ENCODE measurements around the gene NXF2B.
"Not testable (repeated sequence)": the region's sequence is repeated elsewhere in the genome, so short reads cannot be mapped to it uniquely, and the experiment has no call there.

The NXF2B gene, protein sequence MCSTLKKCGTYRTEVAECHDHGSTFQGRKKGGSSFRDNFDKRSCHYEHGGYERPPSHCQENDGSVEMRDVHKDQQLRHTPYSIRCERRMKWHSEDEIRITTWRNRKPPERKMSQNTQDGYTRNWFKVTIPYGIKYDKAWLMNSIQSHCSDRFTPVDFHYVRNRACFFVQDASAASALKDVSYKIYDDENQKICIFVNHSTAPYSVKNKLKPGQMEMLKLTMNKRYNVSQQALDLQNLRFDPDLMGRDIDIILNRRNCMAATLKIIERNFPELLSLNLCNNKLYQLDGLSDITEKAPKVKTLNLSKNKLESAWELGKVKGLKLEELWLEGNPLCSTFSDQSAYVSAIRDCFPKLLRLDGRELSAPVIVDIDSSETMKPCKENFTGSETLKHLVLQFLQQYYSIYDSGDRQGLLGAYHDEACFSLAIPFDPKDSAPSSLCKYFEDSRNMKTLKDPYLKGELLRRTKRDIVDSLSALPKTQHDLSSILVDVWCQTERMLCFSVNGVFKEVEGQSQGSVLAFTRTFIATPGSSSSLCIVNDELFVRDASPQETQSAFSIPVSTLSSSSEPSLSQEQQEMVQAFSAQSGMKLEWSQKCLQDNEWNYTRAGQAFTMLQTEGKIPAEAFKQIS

DNA sequence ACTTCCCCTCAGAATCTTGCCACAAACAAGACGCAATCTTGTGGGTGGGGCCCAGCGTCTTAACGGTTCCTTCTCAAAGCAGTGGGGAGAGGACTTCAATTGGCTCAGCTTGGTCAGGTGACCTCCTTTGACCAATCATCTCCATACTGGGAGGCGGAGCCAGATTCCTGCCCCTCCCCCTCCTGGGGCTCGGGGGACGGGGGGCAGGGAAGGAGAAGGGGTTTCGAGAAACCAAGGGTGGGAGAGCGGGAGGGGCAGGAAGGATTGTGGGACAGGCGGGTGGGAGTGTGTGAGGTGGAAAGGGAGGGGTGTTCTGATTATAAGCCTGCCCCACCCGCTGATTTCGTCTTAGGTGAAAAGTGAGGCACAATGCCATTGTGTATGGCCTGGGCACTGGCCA, at the start of gene NXF2B:
TSS of gene NXF2B (minus strand) at position 101 of the 400 bp plus-strand sequence. CDS start 59,972 bp downstream, outside the sequence.
- DNase-seq (ENCODE audit: low read depth, low spot score), result not testable (repeated sequence)

DNA sequence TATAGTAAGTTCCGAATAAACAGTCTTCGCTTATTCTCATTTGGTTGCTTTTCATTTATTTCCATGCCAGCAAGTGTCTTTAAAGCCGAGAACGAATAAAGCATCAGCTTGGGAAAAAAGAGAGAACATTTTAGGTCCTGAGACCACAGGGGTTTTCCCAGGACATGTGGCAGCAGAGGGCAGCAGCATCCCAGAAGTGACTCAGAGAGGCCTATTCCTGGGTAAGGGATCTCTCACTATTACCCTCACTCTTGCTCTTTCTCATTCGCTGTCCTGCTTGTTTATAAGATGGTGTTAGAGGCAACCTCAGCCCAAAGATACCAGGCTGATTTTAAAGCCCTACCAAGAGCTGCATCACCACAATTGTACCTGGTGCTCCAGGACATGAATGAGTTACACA, 39.0 kb upstream of the NXF2B start:
- not testable (repeated sequence) for DNase-seq (ENCODE audit: low read depth, low spot score)

DNA sequence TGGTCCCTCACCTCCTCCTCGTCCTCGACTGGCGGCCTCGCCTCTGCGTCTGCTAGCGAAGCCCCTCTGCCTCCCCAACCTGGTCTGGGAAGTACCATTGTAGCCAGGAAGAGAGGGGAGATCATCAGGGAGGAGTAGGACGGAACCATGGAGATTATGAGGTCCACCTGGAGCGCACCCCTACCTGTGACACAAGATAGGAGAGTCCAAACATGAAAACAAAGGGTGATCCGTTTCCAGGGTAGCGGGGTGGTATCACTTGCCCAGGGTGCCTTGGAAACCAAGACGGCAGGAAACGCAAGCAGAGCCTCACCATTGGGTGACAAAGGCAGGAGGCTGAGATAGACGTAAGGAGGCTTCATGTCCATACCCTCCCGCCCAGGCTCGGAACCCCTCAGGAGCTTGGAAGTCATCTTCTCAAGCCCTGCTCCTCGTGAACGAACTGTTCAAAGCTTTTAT, 32.0 kb upstream of the NXF2B start, which contains the start of gene TCP11X2:
TSS of gene TCP11X2 (minus strand) at position 51 of the 459 bp plus-strand sequence.
- DNase-seq (ENCODE audit: low read depth, low spot score), result not testable (repeated sequence)

DNA sequence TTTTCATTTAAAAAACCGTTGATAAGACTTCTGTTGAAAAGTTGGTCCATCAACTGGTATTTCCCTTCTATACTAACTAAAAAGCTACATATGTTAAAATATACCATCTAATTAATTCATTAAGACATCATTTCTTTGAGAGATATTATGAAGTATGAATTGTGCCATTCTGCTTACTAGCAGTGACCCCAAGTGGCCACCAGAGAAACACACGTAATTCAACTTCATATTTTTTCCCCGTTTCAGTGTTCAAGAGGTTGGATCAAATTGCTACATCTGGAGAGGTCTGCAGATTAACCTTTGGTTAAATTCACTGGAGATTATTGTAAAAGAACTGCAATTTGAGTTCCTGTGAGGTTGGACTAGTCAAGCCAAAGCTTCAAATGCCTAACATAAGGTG, 30.4 kb upstream of the NXF2B start:
- not testable (repeated sequence) for DNase-seq (ENCODE audit: low read depth, low spot score)

DNA sequence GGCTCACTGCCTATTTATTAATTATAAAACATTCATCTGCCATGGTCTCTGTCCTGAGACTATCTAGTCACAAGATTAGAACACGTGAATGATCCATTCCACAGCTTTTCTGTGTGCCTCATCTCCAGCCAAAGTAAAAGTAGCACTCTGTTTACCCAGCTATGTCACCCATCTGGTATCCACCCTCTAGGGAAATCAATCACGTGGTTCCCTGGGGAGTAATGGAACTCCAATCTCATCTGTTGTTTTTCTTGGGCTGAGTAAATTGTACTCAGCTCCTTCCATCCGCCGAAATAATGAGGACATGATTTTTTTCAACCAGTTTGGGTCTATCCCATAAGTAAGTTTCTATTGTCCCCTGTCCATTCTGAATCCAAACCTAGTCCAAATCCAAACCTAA, 18.8 kb upstream of the NXF2B start:
- DNase-seq (ENCODE audit: low read depth, low spot score), result not testable (repeated sequence)

DNA sequence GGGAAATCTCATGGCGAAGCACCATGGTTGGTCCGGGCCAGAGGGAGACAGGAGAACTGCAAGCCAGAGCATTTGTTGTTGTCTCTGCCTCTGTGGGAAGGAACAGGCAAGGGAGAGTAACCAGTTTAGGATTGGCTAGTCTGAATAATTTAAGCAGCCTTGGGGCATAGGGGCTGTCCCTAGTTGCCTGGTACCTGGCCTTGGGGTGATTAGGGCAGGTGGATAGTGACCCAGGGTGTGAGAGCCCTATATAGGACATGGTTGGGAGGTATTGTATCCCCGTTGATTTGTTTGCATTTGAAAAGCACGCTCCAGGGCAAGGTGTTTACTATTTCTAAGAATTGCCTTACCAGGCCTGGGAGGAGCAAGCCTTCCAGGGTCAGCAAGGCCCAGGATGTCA, 25.3 kb downstream of the NXF2B start:
- DNase-seq (ENCODE audit: low read depth, low spot score), result not testable (repeated sequence)

DNA sequence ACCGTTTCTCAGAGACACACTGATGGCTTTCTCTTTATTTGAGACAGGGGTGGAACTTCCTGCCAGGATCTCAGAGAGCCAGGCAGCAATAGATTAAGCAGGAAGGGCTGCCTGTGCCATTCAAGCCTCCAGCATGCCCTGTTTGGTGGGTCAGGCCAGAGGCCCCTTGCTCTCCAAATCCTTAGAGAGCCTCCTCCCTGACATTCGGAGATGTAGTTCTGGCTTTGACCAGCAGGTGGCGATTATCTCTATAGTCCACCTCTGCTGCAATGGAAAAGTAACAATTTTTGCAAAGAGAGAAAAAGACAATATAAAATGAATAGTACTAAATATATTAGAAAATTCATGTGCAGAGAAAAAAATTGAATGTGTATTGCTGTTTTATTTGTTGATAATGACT, 93.9 kb downstream of the NXF2B start:
- peak; percentile 39 for DNase-seq (ENCODE audit: low read depth, low spot score)

DNA sequence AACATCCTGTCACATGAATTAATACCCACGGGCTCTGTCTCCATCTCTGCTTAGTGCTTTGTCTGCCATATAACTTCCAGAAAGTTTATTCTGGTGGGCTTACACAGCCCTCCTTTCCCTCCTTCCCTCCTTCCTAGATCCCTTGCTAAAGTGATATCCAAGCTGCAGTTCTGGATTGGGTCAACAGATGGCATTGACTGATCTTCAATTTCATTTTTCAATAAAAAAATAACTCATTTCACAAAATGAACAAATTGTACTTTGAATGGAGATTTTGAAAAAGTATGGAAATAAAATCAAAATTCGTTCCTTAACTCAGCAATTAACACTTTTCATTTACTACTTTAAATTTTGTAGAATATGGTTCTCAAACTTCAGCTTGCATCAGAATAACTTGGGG, 97.9 kb downstream of the NXF2B start:
- DNase-seq (ENCODE audit: low read depth, low spot score), result no peak

DNA sequence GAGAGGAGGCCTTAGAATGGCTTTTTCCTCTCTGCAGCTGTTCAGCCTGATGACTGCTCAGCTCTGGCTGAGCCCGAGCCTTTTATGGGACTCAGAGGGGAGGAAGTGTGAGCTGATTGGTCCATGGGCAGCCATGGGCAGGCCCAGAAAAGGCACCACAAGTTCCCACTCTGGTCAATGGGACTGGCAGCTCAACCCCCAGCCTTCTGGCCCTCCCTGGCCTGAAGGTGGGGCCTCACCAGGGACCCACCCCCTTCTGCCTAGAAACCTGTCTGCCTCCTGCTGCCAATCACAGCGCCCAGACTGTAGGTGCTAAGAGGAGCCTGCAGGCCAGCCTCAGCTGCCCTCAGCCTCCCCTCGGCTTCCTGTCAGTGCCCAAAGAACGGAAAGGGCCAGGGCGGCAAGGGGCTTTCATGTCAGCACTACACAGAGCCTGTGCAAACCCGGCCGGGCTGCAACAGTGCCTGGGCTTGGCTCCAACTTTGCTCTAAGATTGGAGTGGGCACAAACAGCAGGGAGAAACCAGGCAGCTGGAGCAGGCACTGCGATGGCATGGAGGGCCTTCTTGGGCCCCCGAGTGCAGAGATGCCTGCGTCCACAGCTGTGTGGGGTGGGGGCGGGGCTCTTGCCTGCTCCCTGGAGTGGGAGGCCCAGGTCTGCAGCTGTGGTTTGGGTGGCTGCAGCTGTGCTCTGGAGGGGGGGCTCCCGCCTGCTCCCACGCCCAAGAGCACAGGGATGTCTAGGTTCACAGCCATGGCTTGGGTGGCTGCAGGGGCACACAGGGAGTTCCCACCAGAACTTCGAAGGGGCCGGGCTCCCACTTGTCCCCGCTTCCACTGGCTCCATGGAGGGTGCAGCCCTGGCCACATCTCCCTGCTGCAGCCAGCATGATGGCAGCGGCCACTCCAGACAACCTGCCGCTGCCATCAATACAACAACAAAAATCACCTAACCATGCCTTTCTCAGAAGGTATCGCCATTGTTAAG, 100.2 kb downstream of the NXF2B start:
- DNase-seq (ENCODE audit: low read depth, low spot score), result peak; percentile 46

DNA sequence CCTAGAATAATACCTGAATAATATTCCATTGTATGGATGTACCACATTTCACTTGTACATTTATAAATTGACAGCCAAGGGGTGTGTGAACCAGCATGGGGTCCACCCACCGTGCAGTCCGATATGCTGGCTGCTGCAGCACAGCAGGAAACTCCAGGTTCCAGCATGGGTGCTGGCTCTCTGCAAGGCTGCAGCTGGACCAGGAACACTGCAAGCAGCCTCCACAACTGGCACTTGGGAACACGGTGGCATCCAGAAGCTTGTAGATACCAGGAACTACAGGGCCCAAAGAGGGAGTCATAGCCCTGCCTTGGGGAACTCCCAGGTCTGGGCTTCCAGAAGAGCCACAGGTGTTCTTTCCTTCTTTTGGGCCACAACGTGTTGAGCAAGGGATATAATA, 101.6 kb downstream of the NXF2B start:
- no peak for DNase-seq (ENCODE audit: low read depth, low spot score)
